Neuronal stem cell (in vitro differentiated cells): ENCODE data around the gene TCIRG1.

ENCODE experiments used
- DNase-seq: peaks from one replicate; pipeline ENCODE4 v3.0.0-alpha.2; 2013; ENCODE audit warnings: low spot score
- H2AFZ ChIP-seq: one replicate; pipeline ENCODE4 v1.6.1; 2013; ENCODE audit warnings: mild to moderate bottlenecking, low read length, inconsistent platforms
- H2AK5ac ChIP-seq: 2 replicates; pipeline ENCODE4 v1.6.1; 2013; ENCODE audit warnings: low read depth, mild to moderate bottlenecking, inconsistent platforms, low read length, moderate library complexity, mixed read lengths
- H2BK120ac ChIP-seq: 2 replicates; pipeline ENCODE4 v1.6.1; 2013; ENCODE audit warnings: low read depth, mild to moderate bottlenecking, inconsistent platforms, low read length, moderate library complexity, mixed read lengths
- H2BK12ac ChIP-seq: one replicate; pipeline ENCODE4 v1.6.1; 2013; ENCODE audit warnings: low read length, inconsistent platforms
- H2BK15ac ChIP-seq: 2 replicates; pipeline ENCODE4 v1.6.1; 2013; ENCODE audit warnings: mild to moderate bottlenecking, low read length, inconsistent platforms, mixed read lengths
- H2BK5ac ChIP-seq: one replicate; pipeline ENCODE4 v1.6.1; 2013; ENCODE audit warnings: inconsistent platforms, mild to moderate bottlenecking, low read length, moderate library complexity
- H3K14ac ChIP-seq: one replicate; pipeline ENCODE4 v1.6.1; 2013; ENCODE audit warnings: low read length, inconsistent platforms
- H3K18ac ChIP-seq: 2 replicates; pipeline ENCODE4 v1.6.1; 2013; ENCODE audit warnings: low read length, inconsistent platforms
- H3K23ac ChIP-seq: 2 replicates; pipeline ENCODE4 v1.6.1; 2013; ENCODE audit warnings: low read depth, mild to moderate bottlenecking, mixed read lengths, low read length, inconsistent platforms; ENCODE audit not compliant: poor library complexity
- H3K27ac ChIP-seq: replicated peaks from 3 replicates; pipeline ENCODE4 v1.5.1; 2013; ENCODE audit warnings: low read length, inconsistent platforms
- H3K27me3 ChIP-seq, 3 experiments: 2 replicates each; pipeline ENCODE4 v1.6.1; 2013; ENCODE audit warnings: low read length in 3 of 3, mild to moderate bottlenecking in 2 of 3, inconsistent platforms in 1 of 3, low read depth in 1 of 3, mixed read lengths in 1 of 3, moderate library complexity in 1 of 3; ENCODE audit not compliant: control insufficient read depth in 3 of 3, insufficient read depth in 3 of 3
- H3K36me3 ChIP-seq, 2 donors: replicated peaks in 1 of 2; 2 replicates each; pipeline ENCODE4 v1.6.1; 2013; ENCODE audit warnings: low read length in 2 of 2; ENCODE audit not compliant: control insufficient read depth in 2 of 2, insufficient read depth in 2 of 2
- H3K4ac ChIP-seq: 2 replicates; pipeline ENCODE4 v1.6.1; 2013; ENCODE audit warnings: inconsistent platforms, mild to moderate bottlenecking, low read length, moderate library complexity
- H3K4me1 ChIP-seq, 2 donors: 1 replicate in 1 of 2; 2 replicates in 1 of 2; pipeline ENCODE4 v1.6.1; 2013; ENCODE audit warnings: low read length in 2 of 2, low read depth in 1 of 2; ENCODE audit not compliant: control insufficient read depth in 2 of 2, insufficient read depth in 1 of 2
- H3K4me2 ChIP-seq: one replicate; pipeline ENCODE4 v1.6.1; 2013; ENCODE audit warnings: mild to moderate bottlenecking, low read length, inconsistent platforms; ENCODE audit not compliant: insufficient read depth, poor library complexity, severe bottlenecking
- H3K4me3 ChIP-seq, 2 donors: 2 replicates each; pipeline ENCODE4 v1.5.1; 2013; ENCODE audit warnings: low read length in 2 of 2, mild to moderate bottlenecking in 2 of 2, inconsistent platforms in 1 of 2, moderate library complexity in 1 of 2
- H3K79me1 ChIP-seq: one replicate; pipeline ENCODE4 v1.6.1; 2013; ENCODE audit warnings: low read depth, mild to moderate bottlenecking, inconsistent platforms, low read length, moderate library complexity
- H3K9ac ChIP-seq: one replicate; pipeline ENCODE4 v1.6.1; 2013; ENCODE audit warnings: mild to moderate bottlenecking, low read depth, low read length, inconsistent platforms; ENCODE audit not compliant: poor library complexity
- H3K9me3 ChIP-seq, 2 donors: replicated peaks in 1 of 2; 2 replicates each; pipeline versions ENCODE3 to v1.6.1; 2013; ENCODE audit warnings: low read length in 2 of 2, mild to moderate bottlenecking in 2 of 2, inconsistent platforms in 1 of 2, low read depth in 1 of 2, mixed read lengths in 1 of 2, moderate library complexity in 1 of 2; ENCODE audit not compliant: control insufficient read depth in 2 of 2, insufficient read depth in 1 of 2
- H4K8ac ChIP-seq: one replicate; pipeline ENCODE4 v1.6.1; 2013; ENCODE audit warnings: low read depth, mild to moderate bottlenecking, inconsistent platforms, low read length, moderate library complexity
- H4K91ac ChIP-seq: one replicate; pipeline ENCODE4 v1.6.1; 2013; ENCODE audit warnings: low read length, low read depth, mild to moderate bottlenecking, inconsistent platforms; ENCODE audit not compliant: poor library complexity
- WGBS, 2 donors: extraction: QIAGEN DNeasy Blood & Tissue Kit; methylation state at CpG; one replicate each; pipeline ENCODE4 v1.1.7; 2013; ENCODE audit warnings: missing lambda C conversion rate in 2 of 2, mixed read lengths in 1 of 2; ENCODE audit not compliant: insufficient read length in 2 of 2, insufficient replicate concordance in 1 of 2; ENCODE audit errors: extremely low coverage in 2 of 2; 5-methylcytosine and 5-hydroxymethylcytosine counted together

The TCIRG1 gene

GRCh38 chr11:68042219-68043028, 3.6 kb downstream of the TCIRG1 start:
- no peak overlapping the region for H3K9ac ChIP-seq
- H3K36me3 ChIP-seq: no peaks in the 10 kb centered on the region
- no peak overlapping the region for H3K4ac ChIP-seq
- H2BK12ac ChIP-seq: peak overlapping the region; percentile 30
- no peak overlapping the region for H4K91ac ChIP-seq
- no peak overlapping the region for H3K23ac ChIP-seq
- peak overlapping the region; percentile 43 for H2BK15ac ChIP-seq
- no peak for DNase-seq
- peak overlapping the region; percentile 58 for H3K18ac ChIP-seq
- peaks cover 13 to 32% of the 10 kb centered on the region in 2 donors for H3K4me1 ChIP-seq
- H3K79me1 ChIP-seq: peaks cover 2% of the 10 kb centered on the region
- no peak overlapping the region for H3K27ac ChIP-seq
- peak overlapping the region; percentile 84 for H2AFZ ChIP-seq
- no peak overlapping the region for H2BK5ac ChIP-seq
- peak overlapping the region; percentile 64 for H3K14ac ChIP-seq
- no peaks in the 10 kb centered on the region for H3K9me3 ChIP-seq
- peak overlapping the region; percentile 40 for H2AK5ac ChIP-seq
- no peaks in the 10 kb centered on the region for H3K27me3 ChIP-seq
- no peak overlapping the region for H4K8ac ChIP-seq
- H3K4me2 ChIP-seq: no peak overlapping the region
- WGBS, 2 donors: no CpG with 5 or more reads among the region's 27 CpGs
- H3K4me3 ChIP-seq: no peak overlapping the region
- no peak overlapping the region for H2BK120ac ChIP-seq

GRCh38 chr11:68043029-68043348, 4.2 kb downstream of the TCIRG1 start:
- no CpG with 5 or more reads among the region's 8 CpGs for WGBS, 2 donors
- H3K27me3 ChIP-seq: no peaks in the 10 kb centered on the region
- H3K4me2 ChIP-seq: no peak overlapping the region

GRCh38 chr11:68043349-68044144, 4.7 kb downstream of the TCIRG1 start:
- Histone ChIP-seq H3K4me3 (no peak overlapping the region), H2BK12ac (no peak overlapping the region), H3K14ac (peak overlapping the region; percentile 94), H3K9ac (no peak overlapping the region), H3K27me3 (no peaks in the 10 kb centered on the region), H3K4me2 (no peak overlapping the region), H2BK5ac (no peak overlapping the region), H2BK15ac (peak overlapping the region; percentile 75), H3K18ac (peak overlapping the region; percentile 35), H3K4ac (no peak overlapping the region), H3K36me3 (no peaks in the 10 kb centered on the region), H3K23ac (peak overlapping the region; percentile 1), H2AFZ (peak overlapping the region; percentile 84), H4K8ac (no peak overlapping the region), H4K91ac (no peak overlapping the region), H3K79me1 (peaks cover 2% of the 10 kb centered on the region), H3K4me1 (peaks cover 9 to 23% of the 10 kb centered on the region in 2 donors), H3K27ac (no peak overlapping the region), H2BK120ac (peak overlapping the region; percentile 56), H2AK5ac (peak overlapping the region; percentile 40), H3K9me3 (no peaks in the 10 kb centered on the region)
- DNase-seq: no peak
- WGBS, 2 donors: no CpG with 5 or more reads among the region's 36 CpGs

More at GRCh38 chr11:68043029-68043348, 4.2 kb downstream of the TCIRG1 start:
- Histone ChIP-seq H4K91ac (no peak overlapping the region), H2AK5ac (peak overlapping the region; percentile 40), H2BK15ac (peak overlapping the region; percentile 75), H3K36me3 (no peaks in the 10 kb centered on the region), H4K8ac (no peak overlapping the region), H2BK12ac (no peak overlapping the region), H3K27ac (no peak overlapping the region), H3K23ac (no peak overlapping the region), H2AFZ (peak overlapping the region; percentile 84), H3K18ac (peak overlapping the region; percentile 58), H3K4ac (no peak overlapping the region), H3K9me3 (no peaks in the 10 kb centered on the region), H2BK120ac (no peak overlapping the region), H3K79me1 (peaks cover 2% of the 10 kb centered on the region), H3K4me3 (no peak overlapping the region), H3K14ac (no peak overlapping the region), H2BK5ac (no peak overlapping the region), H3K4me1 (peaks cover 13 to 28% of the 10 kb centered on the region in 2 donors), H3K9ac (no peak overlapping the region)
- no peak for DNase-seq
